Left ventricle myocardium inferior (tissue), 1 donor: ENCODE measurements around the gene NCKAP5. TPM values are rescaled to one million over a fixed set of nuclear protein-coding genes. Genes with fewer than 3 reads are reported as not detected.

Experiments
- DNase-seq: peaks from one replicate; pipeline ENCODE4 v3.0.0-alpha.2; 2020
- H3K27ac ChIP-seq: fragments of 200-600 bp; replicated peaks from 2 replicates; pipeline ENCODE4 v1.8.0; 2021
- H3K27me3 ChIP-seq: fragments of 200-600 bp; 2 replicates; pipeline ENCODE4 v1.8.0; 2021; ENCODE audit warnings: low read depth
- H3K36me3 ChIP-seq: fragments of 200-600 bp; 2 replicates; pipeline ENCODE4 v1.8.0; 2021
- H3K4me1 ChIP-seq: fragments of 200-600 bp; 2 replicates; pipeline ENCODE4 v1.8.0; 2021
- H3K4me3 ChIP-seq: fragments of 200-600 bp; 2 replicates; pipeline ENCODE4 v1.8.0; 2021; ENCODE audit warnings: mild to moderate bottlenecking, moderate library complexity
- H3K9me3 ChIP-seq: fragments of 200-600 bp; replicated peaks from 2 replicates; pipeline ENCODE4 v1.8.0; 2021
- intact Hi-C: fragments of 100-400 bp; cut with micrococcal nuclease; formaldehyde crosslinking; loops from one replicate; pipeline ENCODE4 v1.11.0; 2022
- total RNA-seq: library from RNA; stranded (reverse); fragmentation: NEBNext Ultra II Directional; extraction: Animal tissue kit (Norgen Biotek cat#: 25700); gene quantifications from one replicate; pipeline ENCODE4 v1.2.1, GENCODE V29; 2021
- TF ChIP-seq, protein P1 (sequence below): fragments of 200-600 bp; IDR thresholded peaks from 2 replicates; pipeline ENCODE4 v1.8.0; 2021; ENCODE audit warnings: antibody characterized with exemption, mild to moderate bottlenecking, borderline replicate concordance
- donor health status: DM: no; HTN: yes; CAD: no; lungs with severe emphysema.

NCKAP5 gene
- total RNA-seq, 1 donor from 2014 or later: 6.0 TPM

DNA sequence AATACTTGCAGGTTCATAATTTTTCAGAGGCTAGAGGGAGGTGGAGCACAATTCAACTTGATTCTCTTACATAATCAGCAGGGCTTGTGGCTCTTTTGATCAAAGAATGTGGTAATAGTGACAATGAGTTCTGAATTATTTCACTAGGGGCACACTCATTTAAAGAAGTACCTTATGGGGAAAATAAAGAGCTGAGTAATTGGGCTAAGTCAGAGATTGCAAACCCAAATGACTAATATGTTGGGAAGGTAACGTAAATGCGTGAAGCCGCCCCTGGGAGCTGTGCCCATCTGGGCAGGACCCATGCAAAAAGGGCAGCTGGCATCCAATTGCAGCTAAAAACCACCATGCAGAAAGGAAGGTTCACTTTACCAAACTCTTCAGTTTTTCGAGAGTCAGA lies 35.3 kb downstream of the NCKAP5 start:
- H3K27ac ChIP-seq: no peak overlapping the region
- no peak overlapping the region for H3K4me3 ChIP-seq
- H3K9me3 ChIP-seq: no peaks in the 10 kb centered on the region
- TF ChIP-seq, protein P1, sequence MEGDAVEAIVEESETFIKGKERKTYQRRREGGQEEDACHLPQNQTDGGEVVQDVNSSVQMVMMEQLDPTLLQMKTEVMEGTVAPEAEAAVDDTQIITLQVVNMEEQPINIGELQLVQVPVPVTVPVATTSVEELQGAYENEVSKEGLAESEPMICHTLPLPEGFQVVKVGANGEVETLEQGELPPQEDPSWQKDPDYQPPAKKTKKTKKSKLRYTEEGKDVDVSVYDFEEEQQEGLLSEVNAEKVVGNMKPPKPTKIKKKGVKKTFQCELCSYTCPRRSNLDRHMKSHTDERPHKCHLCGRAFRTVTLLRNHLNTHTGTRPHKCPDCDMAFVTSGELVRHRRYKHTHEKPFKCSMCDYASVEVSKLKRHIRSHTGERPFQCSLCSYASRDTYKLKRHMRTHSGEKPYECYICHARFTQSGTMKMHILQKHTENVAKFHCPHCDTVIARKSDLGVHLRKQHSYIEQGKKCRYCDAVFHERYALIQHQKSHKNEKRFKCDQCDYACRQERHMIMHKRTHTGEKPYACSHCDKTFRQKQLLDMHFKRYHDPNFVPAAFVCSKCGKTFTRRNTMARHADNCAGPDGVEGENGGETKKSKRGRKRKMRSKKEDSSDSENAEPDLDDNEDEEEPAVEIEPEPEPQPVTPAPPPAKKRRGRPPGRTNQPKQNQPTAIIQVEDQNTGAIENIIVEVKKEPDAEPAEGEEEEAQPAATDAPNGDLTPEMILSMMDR: no peak
- H3K27me3 ChIP-seq: no peaks in the 10 kb centered on the region
- intact Hi-C loops: no loop called here
- DNase-seq: no peak
- no peaks in the 10 kb centered on the region for H3K36me3 ChIP-seq
- H3K4me1 ChIP-seq: no peaks in the 10 kb centered on the region

DNA sequence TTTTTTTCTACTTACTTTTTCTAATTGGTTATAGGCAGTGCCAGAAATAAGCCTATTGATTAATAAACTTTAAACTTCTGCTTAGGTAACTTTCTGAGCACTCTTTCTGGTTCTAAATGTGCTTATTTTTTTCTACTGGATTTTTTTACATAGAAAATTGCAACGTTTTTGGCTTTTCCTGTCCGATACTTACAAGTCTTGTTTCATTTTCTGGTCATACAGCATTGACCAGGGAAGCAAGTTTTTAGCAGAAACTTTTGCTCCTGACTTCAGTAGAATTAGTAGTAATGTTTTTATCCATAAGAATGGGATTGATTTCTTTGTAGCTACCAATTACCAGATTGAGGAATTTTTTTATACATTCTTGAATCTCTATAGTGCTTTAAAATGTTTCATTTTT lies 36.9 kb downstream of the NCKAP5 start:
- intact Hi-C loops: no loop called here
- no peak for DNase-seq
- Histone ChIP-seq H3K36me3 (no peaks in the 10 kb centered on the region), H3K27ac (no peak overlapping the region), H3K27me3 (no peaks in the 10 kb centered on the region), H3K4me3 (no peak overlapping the region), H3K9me3 (no peaks in the 10 kb centered on the region), H3K4me1 (no peaks in the 10 kb centered on the region)
- TF ChIP-seq, protein P1: no peak

DNA sequence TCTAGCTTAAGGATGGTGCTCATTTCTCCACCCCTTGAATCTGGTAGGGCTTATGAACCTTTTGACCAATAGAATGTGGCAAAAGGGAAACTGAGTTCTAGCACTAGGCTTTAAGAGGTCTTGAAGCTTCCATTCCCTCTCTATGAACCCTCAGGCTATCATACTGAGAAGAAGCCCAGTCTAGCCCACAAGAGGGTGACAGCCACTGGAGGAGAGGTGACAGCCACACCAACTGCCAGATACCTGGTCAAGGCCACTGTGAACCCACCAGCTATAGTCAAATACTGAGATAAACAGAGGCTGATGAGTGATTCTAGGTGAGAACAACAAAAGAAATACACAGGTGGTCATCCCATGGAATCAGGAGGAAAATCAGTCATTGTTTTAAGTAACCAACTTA lies 37.6 kb downstream of the NCKAP5 start:
- intact Hi-C loops: no loop called here
- H3K27me3 ChIP-seq: no peaks in the 10 kb centered on the region
- H3K4me1 ChIP-seq: no peaks in the 10 kb centered on the region
- no peak for DNase-seq
- H3K36me3 ChIP-seq: no peaks in the 10 kb centered on the region
- no peak overlapping the region for H3K27ac ChIP-seq
- no peak overlapping the region for H3K4me3 ChIP-seq
- no peaks in the 10 kb centered on the region for H3K9me3 ChIP-seq
- TF ChIP-seq, protein P1: no peak

DNA sequence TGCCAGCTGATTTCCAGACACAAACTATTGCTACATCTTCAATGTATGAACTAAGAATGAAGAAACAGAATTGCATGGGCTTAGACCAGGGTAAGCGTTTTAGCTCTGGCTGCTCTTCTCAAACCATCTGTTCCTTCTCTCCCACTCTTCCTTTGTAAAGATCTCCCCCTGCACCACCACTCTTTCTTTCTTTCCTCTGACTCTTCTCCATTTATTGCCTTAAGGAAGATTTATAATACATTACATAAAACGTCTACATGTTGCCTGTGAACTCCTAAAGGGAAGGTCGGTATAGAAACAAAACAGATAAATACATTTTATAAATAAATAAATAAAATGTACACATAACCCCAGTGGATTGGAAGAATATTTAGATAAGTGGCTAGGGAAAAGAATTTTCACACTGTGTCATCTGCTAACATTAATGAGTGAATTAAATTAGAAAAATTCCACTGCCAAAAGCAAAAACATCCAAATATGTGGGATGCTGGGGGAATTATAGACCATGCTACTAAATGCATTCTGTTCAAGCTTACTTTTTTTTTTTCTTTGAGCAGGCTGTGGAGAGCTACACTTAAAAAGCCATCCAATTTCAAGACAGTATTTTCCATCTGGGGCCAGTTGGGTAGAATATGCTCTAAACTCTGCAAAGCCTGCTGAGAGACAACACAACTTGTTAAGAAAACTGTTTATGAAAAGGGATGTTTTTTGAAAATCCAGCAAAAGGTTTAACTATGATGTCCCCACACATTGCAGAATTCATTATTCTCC lies 41.5 kb downstream of the NCKAP5 start:
- no peak overlapping the region for H3K4me3 ChIP-seq
- intact Hi-C loops: no loop called here
- TF ChIP-seq, protein P1: no peak
- no peak for DNase-seq
- H3K36me3 ChIP-seq: no peaks in the 10 kb centered on the region
- H3K9me3 ChIP-seq: no peaks in the 10 kb centered on the region
- H3K27ac ChIP-seq: no peak overlapping the region
- H3K27me3 ChIP-seq: no peaks in the 10 kb centered on the region
- no peaks in the 10 kb centered on the region for H3K4me1 ChIP-seq

DNA sequence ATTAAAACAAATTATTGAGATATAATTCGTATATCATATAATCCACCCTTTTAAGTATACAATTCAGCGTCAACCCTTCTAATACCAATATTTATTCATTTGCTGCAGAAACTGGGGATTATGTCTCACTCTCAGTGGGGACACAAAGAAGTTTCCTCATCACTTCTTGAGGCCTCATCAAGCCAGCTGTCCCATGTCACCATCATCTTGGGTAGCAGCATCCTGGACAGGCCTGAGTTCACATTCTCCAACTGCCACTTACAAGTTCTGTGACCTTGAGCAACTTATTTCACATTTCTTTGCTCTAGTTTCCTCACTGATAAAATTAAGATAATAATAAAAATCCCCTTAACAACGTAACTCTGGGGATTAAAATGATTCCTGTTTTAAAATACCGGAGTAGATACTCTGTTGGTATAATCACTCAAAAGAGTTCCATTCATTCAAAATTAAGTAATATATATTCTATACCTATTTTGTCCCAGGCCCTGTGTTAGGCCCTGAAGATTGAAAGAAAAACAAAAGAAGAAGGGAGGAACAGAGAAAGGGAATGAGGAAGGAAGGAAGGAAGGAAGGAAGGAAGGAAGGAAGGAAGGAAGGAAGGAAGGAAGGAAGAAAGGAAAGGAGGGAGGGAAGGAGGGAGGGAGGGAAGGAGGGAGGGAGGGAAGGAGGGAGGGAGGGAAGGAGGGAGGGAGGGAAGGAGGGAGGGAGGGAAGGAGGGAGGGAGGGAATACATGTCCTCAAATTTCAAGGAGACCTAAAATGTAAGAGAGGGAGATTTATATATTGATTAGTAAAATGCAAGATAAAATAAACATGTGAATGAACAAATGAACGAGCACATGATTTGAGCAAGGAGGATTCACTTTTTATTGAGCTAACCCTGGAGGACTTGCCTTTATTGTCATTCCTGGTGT lies 42.4 kb downstream of the NCKAP5 start:
- H3K27me3 ChIP-seq: no peaks in the 10 kb centered on the region
- intact Hi-C loops: no loop called here
- no peak overlapping the region for H3K27ac ChIP-seq
- TF ChIP-seq, protein P1: no peak
- H3K9me3 ChIP-seq: no peaks in the 10 kb centered on the region
- no peaks in the 10 kb centered on the region for H3K36me3 ChIP-seq
- no peak overlapping the region for H3K4me3 ChIP-seq
- no peaks in the 10 kb centered on the region for H3K4me1 ChIP-seq
- DNase-seq: no peak
